ENCODE data around the gene PRSS27.

Gene PRSS27

DNA sequence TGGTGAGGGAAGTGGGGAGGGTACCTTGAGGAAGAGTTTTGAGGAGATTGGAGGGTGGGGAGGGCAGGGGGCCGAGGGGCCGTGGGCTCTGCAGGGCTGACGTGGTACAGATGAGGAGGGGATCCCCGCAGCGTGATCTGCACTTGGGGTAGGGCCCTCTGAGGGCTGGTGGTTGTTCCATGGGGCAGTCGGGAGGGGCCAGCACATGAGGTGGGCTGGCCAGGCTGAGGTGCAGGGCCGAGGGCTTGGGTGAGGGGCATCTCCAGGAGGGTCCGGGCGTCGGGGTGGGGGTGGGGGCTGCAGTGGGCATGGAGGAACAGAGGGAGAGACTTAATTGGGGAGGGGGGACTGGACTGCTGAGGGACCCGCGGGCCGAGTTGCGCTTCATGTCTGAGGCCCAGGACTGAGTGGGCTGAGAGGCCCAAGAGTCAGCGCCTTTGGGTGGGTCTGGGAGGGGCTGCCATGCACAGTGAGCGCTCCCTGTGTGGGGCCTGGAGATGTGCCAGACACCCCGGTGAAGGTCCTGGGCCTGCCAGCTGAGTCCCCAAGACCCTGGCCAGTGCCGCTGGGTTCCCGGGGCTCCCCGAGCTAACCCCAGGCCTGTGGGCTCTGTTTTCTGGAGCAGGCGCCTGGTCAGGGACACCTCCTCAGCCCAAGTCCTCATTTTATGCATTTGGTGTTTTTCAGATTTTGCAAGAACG is 13.3 kb downstream of the PRSS27 start:
- TF ChIP-seq, protein P1, sequence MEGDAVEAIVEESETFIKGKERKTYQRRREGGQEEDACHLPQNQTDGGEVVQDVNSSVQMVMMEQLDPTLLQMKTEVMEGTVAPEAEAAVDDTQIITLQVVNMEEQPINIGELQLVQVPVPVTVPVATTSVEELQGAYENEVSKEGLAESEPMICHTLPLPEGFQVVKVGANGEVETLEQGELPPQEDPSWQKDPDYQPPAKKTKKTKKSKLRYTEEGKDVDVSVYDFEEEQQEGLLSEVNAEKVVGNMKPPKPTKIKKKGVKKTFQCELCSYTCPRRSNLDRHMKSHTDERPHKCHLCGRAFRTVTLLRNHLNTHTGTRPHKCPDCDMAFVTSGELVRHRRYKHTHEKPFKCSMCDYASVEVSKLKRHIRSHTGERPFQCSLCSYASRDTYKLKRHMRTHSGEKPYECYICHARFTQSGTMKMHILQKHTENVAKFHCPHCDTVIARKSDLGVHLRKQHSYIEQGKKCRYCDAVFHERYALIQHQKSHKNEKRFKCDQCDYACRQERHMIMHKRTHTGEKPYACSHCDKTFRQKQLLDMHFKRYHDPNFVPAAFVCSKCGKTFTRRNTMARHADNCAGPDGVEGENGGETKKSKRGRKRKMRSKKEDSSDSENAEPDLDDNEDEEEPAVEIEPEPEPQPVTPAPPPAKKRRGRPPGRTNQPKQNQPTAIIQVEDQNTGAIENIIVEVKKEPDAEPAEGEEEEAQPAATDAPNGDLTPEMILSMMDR (conservative IDR thresholded peaks at IDR 0.05; ENCODE audit: low read depth): no peak
- ChIA-PET CTCF (no interaction called here), POLR2A (ENCODE audit: low non-redundant PET) (no interaction called here)
- no peak for DNase-seq (ENCODE audit: low spot score)
- peak overlapping the region; percentile 33; the same call in 1 of the 2 replicates for H3K27ac ChIP-seq

DNA sequence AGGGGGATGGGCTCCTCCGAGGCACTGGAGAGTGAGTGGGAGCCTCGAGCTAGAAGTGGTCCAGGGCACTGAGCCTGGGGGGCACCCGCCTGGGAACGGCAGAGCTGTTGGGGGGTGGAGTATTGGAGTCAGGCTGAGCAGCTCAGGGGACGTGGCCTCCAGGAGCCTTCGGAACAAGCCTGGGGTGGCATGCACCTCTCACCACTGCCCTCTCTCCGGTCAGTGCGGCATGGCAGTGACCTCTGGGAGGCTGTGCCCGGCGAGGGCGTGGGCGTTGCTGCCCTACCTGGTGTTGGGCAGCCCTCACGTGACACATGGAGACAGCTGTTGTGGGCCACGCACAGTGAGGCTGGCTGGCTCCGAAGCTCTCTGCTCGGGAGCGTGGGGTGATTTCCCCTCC is 13.9 kb downstream of the PRSS27 start:
- no peak for DNase-seq (ENCODE audit: low spot score)
- TF ChIP-seq, protein P1 (conservative IDR thresholded peaks at IDR 0.05; ENCODE audit: low read depth): no peak
- ChIA-PET CTCF (no interaction called here), POLR2A (ENCODE audit: low non-redundant PET) (no interaction called here)
- H3K27ac ChIP-seq: no peak overlapping the region

DNA sequence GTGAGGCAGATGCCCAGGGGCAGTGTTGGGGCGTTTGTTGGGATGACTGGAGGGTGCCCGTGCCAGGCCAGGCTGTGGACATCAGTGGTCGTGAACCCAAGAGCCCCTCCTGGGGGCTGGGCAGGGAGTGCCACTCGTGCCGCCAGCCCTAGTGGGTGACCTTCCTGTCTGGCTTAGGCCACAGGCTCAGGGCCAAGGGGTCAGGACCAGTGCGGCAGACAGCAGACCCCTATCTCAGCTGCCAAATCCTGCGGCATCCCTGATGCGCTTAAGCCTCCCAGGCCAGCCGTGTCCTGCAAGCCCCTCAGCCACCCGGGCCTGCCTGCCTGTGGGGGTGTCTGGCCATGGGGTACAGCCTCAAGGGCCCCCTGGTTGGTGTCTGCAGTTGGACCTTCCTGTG is 14.7 kb downstream of the PRSS27 start:
- DNase-seq (ENCODE audit: low spot score): no peak
- H3K27ac ChIP-seq: no peak overlapping the region
- TF ChIP-seq, protein P1 (conservative IDR thresholded peaks at IDR 0.05; ENCODE audit: low read depth): no peak
- ChIA-PET CTCF (no interaction called here), POLR2A (ENCODE audit: low non-redundant PET) (no interaction called here)

DNA sequence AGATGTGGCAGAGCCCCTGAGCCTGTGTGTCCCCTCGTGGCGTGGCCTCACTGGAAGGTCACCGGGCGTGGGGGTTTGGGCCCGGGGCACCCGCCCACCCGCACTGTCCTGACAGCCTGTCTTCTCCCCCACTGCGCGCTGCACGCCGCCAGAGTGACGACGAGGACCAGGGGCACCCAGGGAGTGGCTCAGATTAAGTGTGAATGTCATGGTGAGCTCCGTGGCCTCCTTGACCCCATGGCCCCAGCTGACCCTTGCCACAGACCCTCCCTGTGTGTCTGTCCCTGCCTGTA is 15.1 kb downstream of the PRSS27 start:
- no peak for DNase-seq (ENCODE audit: low spot score)
- TF ChIP-seq, protein P1 (conservative IDR thresholded peaks at IDR 0.05; ENCODE audit: low read depth): no peak
- CTCF ChIA-PET: no interaction called here
- POLR2A ChIA-PET (ENCODE audit: low non-redundant PET): no interaction called here
- no peak overlapping the region for H3K27ac ChIP-seq

DNA sequence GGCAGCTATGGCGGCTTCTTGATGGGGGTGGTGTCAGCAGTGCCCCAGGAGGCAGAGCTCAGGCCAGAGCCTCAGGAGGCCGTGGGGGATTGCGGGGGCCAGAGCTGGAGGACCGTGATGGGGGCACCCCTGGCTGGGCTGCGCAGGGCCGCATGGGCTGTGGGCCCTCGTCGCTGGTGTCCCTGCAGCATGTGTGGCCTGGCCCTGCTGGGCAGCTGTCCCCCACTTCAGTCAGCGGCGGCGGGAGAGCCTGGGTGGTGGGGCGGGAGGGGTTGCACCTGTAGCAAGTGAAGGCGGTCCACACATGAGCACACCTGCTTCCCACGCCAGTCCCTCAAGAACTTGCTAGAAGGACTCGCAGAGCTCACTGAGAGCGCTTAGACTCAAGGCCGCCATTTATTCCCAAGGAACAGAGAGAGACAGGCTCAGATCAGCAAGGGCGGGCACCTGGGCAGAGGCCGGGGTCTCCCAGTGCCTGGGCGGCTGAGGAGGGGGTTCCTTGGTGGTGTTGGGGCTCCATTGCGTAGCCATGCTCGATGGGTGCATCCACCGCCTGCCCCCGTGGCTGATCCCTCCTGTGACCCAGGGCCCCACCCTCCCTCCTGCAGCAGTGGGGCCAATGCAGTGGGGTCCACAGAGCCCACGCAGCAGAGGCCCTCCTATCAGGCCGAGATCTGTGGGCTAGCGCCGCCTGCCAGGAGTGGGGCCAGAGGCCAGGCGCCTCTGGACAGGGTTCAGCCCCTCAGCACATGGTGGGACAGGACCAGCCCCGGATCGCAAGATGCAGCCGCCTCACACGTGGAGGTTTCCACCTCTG is 15.7 kb downstream of the PRSS27 start:
- no peak for DNase-seq (ENCODE audit: low spot score)
- H3K27ac ChIP-seq: no peak overlapping the region
- CTCF ChIA-PET: no interaction called here
- TF ChIP-seq, protein P1 (conservative IDR thresholded peaks at IDR 0.05; ENCODE audit: low read depth): no peak
- POLR2A ChIA-PET (ENCODE audit: low non-redundant PET): interaction anchor here (0.5 to 0.6 kb wide), 2 partner anchors 75 to 411 kb away, joined by 3 to 7 read pairs; no protein-coding TSS in a partner anchor

DNA sequence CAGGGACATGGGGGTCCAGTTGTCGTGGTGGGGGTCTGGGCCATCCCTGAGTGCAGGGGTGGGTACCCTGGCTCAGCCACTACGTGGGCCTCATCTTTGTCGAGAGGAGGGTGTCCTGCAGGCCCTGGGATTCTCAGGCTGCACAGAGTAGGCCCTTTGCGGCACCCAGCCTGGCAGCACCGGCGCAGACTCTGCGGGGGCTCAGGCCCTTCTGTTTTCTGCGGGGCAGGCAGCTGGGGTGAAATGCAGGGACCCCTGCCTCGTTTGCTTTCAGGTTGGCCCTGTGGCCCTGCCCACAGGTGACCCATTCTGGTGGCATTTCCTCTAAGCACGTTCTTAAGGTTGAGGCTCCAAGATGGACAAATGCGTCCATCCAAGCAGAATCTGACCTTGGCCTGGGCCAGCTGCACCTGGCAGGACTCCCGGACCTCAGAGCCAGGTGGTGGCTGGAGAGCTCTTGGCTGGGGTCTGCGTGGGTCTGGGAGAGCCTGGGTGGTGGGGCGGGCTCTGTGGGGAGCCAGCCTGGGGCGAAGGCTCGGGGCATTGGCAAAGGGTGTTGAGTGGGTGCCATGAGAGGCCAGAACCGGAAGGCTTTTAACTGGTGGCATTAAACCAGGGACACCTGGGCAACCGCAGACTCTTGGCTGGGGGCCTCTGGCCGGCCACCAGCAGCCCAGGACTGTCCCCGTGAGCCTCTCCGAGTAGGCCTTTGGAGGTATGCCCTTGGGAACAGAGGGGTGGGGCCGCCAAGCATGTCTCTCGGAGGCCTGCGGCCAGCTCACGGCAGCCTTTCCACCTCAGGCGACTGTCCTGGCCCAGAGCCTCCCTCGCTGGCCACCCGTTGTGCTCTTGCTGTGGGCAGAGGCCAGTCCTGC is 16.9 kb downstream of the PRSS27 start:
- ChIA-PET POLR2A (ENCODE audit: low non-redundant PET) (interaction anchor here (0.5 to 0.6 kb wide), 2 partner anchors 76 to 410 kb away, joined by 3 to 7 read pairs; no protein-coding TSS in a partner anchor), CTCF (interaction anchor here (1.1 kb wide), 1 partner anchor 120 kb away, joined by 4 read pairs; no protein-coding TSS in a partner anchor)
- TF ChIP-seq, protein P1 (conservative IDR thresholded peaks at IDR 0.05; ENCODE audit: low read depth): no peak
- H3K27ac ChIP-seq: 0 out of 2 replicates have a peak overlapping the region, but pooled peaks have one; percentile 2
- DNase-seq (ENCODE audit: low spot score): no peak
